HG03175 (cell line): ENCODE data around the gene GRK5.

ENCODE experiments used
- ATAC-seq: cut with Tn5 transposase; IDR thresholded peaks from one replicate; pipeline ENCODE4 v1.9.1; 2021; ENCODE audit warnings: mild to moderate bottlenecking, moderate library complexity; ENCODE audit not compliant: unreplicated experiment

The GRK5 gene

GRCh38 chr10:119197921-119198320 is 9.4 kb upstream of the GRK5 start:
- no peak for ATAC-seq

GRCh38 chr10:119198438-119198837 is 8.9 kb upstream of the GRK5 start:
- ATAC-seq, result no peak

GRCh38 chr10:119199231-119199992 is 8.0 kb upstream of the GRK5 start:
- ATAC-seq, result peak; percentile 65

GRCh38 chr10:119201233-119201632 is 6.1 kb upstream of the GRK5 start:
- ATAC-seq, result no peak

- ATAC-seq, result no peak
Measured at GRCh38 chr10:119203006-119203405, 4.4 kb upstream of the GRK5 start.

- peak; percentile 29 for ATAC-seq
Measured at GRCh38 chr10:119205894-119206602, 1.3 kb upstream of the GRK5 start.

GRCh38 chr10:119206603-119207365 is 587 bp upstream of the GRK5 start:
- ATAC-seq, result peak; percentile 56

GRCh38 chr10:119207713-119208552 is 562 bp downstream of the GRK5 start:
- ATAC-seq, result peak; percentile 1

- ATAC-seq, result no peak
Measured at GRCh38 chr10:119208553-119208940, 1.2 kb downstream of the GRK5 start.

- no peak for ATAC-seq
Measured at GRCh38 chr10:119209035-119209735, 1.8 kb downstream of the GRK5 start.

GRCh38 chr10:119209736-119210355 is 2.5 kb downstream of the GRK5 start:
- ATAC-seq, result no peak

- no peak for ATAC-seq
Measured at GRCh38 chr10:119210633-119211032, 3.3 kb downstream of the GRK5 start.

GRCh38 chr10:119211176-119211575 is 3.8 kb downstream of the GRK5 start:
- no peak for ATAC-seq

GRCh38 chr10:119211625-119212441 is 4.5 kb downstream of the GRK5 start:
- no peak for ATAC-seq

GRCh38 chr10:119215371-119215770 is 8.0 kb downstream of the GRK5 start:
- no peak for ATAC-seq

- ATAC-seq, result no peak
Measured at GRCh38 chr10:119216127-119216526, 8.8 kb downstream of the GRK5 start.

GRCh38 chr10:119217401-119217800 is 10.0 kb downstream of the GRK5 start:
- no peak for ATAC-seq

- no peak for ATAC-seq
Measured at GRCh38 chr10:119217991-119218490, 10.7 kb downstream of the GRK5 start.

GRCh38 chr10:119219871-119220270 is 12.5 kb downstream of the GRK5 start:
- ATAC-seq, result no peak
